Measurements from ENCODE around the gene CAPN9.

DNA sequence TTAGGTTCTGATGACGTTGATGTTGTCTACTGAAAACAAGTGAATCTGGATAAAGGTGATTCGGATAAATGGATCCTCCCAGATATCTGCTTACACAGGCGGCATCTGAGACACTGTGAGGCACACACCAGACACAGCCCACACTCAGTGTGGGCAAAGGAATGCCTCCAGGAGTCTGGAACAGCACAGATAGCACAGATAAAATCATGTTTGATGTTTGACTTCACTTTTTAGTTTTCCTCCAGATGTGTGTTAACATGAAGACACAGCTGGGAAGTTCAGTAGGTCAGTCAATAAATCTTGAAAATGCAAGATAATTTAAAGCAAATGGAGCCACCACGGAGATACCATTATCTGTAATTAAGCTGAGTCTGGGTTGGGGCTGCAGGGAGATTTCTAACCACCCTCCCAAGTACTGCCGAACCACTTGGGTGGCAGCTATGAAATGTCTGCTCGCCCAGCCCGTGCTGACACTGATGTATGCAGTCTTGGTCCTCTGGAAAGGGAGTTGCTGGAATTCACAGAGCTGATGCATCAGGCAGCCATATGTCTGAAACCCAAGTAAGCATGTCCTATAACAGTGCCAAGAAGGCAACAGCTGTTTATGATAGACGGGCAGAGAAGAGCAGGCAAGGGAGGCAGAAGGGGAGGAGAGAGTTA is 11.7 kb downstream of the CAPN9 start:
- TF ChIP-seq, protein P1, sequence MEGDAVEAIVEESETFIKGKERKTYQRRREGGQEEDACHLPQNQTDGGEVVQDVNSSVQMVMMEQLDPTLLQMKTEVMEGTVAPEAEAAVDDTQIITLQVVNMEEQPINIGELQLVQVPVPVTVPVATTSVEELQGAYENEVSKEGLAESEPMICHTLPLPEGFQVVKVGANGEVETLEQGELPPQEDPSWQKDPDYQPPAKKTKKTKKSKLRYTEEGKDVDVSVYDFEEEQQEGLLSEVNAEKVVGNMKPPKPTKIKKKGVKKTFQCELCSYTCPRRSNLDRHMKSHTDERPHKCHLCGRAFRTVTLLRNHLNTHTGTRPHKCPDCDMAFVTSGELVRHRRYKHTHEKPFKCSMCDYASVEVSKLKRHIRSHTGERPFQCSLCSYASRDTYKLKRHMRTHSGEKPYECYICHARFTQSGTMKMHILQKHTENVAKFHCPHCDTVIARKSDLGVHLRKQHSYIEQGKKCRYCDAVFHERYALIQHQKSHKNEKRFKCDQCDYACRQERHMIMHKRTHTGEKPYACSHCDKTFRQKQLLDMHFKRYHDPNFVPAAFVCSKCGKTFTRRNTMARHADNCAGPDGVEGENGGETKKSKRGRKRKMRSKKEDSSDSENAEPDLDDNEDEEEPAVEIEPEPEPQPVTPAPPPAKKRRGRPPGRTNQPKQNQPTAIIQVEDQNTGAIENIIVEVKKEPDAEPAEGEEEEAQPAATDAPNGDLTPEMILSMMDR (IDR thresholded peaks at IDR 0.05; ENCODE audit: low read length), result no peak
- TF ChIP-seq EZH2 (IDR thresholded peaks at IDR 0.05; ENCODE audit: borderline replicate concordance, low read length), result no peak

Measured in OCI-LY1 (cell line).